Stimulated activated CD4-positive, alpha-beta T cell treated with anti-CD3 and anti-CD28 coated beads, Interleukin-12 subunit alpha, Interleukin-12 subunit beta, amount 100 ng/mL, for 48 hours (primary cell): ENCODE measurements around the gene CENPA.
"Not testable (repeated sequence)": the region's sequence is repeated elsewhere in the genome, so short reads cannot be mapped to it uniquely, and the experiment has no call there.

Experiments
- DNase-seq, 3 donors: peaks; one replicate each; pipeline ENCODE4 v3.0.0-alpha.2; 2020; ENCODE audit warnings: low read depth in 2 of 3, low spot score in 1 of 3

Gene CENPA

GRCh38 chr2:26760991-26761390 lies 24.9 kb upstream of the CENPA start:
- DNase-seq, result not testable (repeated sequence)

GRCh38 chr2:26763019-26763418 lies 22.8 kb upstream of the CENPA start:
- no peak for DNase-seq

- peak; percentile 52 to 79 (median 59) for DNase-seq
These were observed 21.6 kb upstream of the CENPA start, which contains the start of gene SLC35F6 for GRCh38 chr2:26764078-26764887. Gene SLC35F6 (plus strand): TSS chr2:26764284. CDS start chr2:26764350, 66 bp downstream.

- DNase-seq, result no peak
These were observed 20.9 kb upstream of the CENPA start for GRCh38 chr2:26764906-26765305.

- no peak for DNase-seq
These were observed 20.2 kb upstream of the CENPA start for GRCh38 chr2:26765475-26766200.

GRCh38 chr2:26767129-26767528 lies 18.7 kb upstream of the CENPA start:
- no peak for DNase-seq

GRCh38 chr2:26767894-26768487 lies 17.9 kb upstream of the CENPA start:
- no peak for DNase-seq

- no peak for DNase-seq
These were observed 17.1 kb upstream of the CENPA start for GRCh38 chr2:26768759-26769088.

GRCh38 chr2:26769089-26769761 lies 16.6 kb upstream of the CENPA start:
- no peak for DNase-seq

GRCh38 chr2:26770986-26771586 lies 14.8 kb upstream of the CENPA start:
- no peak for DNase-seq

GRCh38 chr2:26772064-26773001 lies 13.5 kb upstream of the CENPA start:
- no peak for DNase-seq

GRCh38 chr2:26776195-26776800 lies 9.6 kb upstream of the CENPA start:
- no peak for DNase-seq

- no peak for DNase-seq
These were observed 7.8 kb upstream of the CENPA start for GRCh38 chr2:26778098-26778497.

GRCh38 chr2:26778507-26778906 lies 7.3 kb upstream of the CENPA start:
- DNase-seq, result no peak

GRCh38 chr2:26780203-26780760 lies 5.6 kb upstream of the CENPA start:
- DNase-seq, result no peak

- DNase-seq, result no peak
These were observed 2.8 kb upstream of the CENPA start for GRCh38 chr2:26782876-26783704.

GRCh38 chr2:26784570-26785234 lies 1.2 kb upstream of the CENPA start:
- DNase-seq, result no peak
